Heart right ventricle (tissue), 16 donors: Measurements from ENCODE around the gene TBC1D20. TPM values are rescaled to one million over a fixed set of nuclear protein-coding genes. Genes with fewer than 3 reads are reported as not detected.

ENCODE experiments used
- ATAC-seq, 8 donors: fragments of 200-7000 bp; cut with Tn5 transposase; one replicate each; pipeline ENCODE4 v1.9.1; 2020; ENCODE audit warnings: mild to moderate bottlenecking in 8 of 8, moderate library complexity in 8 of 8, moderate number of reproducible peaks in 1 of 8
- DNase-seq, 2 donors: peaks; one replicate each; pipeline ENCODE4 v3.0.0-alpha.2; 2020
- H3K27ac ChIP-seq, 10 donors: fragments of 200-600 bp; sonication (generic) in 2 of 10; one replicate each; pipeline versions ENCODE4 v1.5.0 to v1.8.0; 2020 to 2022; ENCODE audit warnings: mild to moderate bottlenecking in 3 of 10
- H3K27me3 ChIP-seq, 7 donors: fragments of 200-600 bp; one replicate each; pipeline ENCODE4 v1.8.0; 2021 to 2022; ENCODE audit warnings: mild to moderate bottlenecking in 2 of 7
- H3K36me3 ChIP-seq, 9 donors: fragments of 200-600 bp; sonication (generic) in 1 of 9; one replicate each; pipeline versions ENCODE4 v1.5.0 to v1.8.0; 2020 to 2022; ENCODE audit warnings: mild to moderate bottlenecking in 2 of 9
- H3K4me1 ChIP-seq, 9 donors: fragments of 200-600 bp; sonication (generic) in 1 of 9; one replicate each; pipeline versions ENCODE4 v1.5.0 to v1.8.0; 2020 to 2022; ENCODE audit warnings: mild to moderate bottlenecking in 4 of 9
- H3K4me3 ChIP-seq, 10 donors: fragments of 200-600 bp; sonication (generic) in 2 of 10; one replicate each; pipeline versions ENCODE4 v1.5.0 to v1.8.0; 2020 to 2022; ENCODE audit warnings: mild to moderate bottlenecking in 7 of 10, moderate library complexity in 2 of 10
- H3K9me3 ChIP-seq, 11 donors: fragments of 200-600 bp in 10 of 11; sonication (generic) in 2 of 11; one replicate each; pipeline versions ENCODE4 v1.5.0 to v1.8.0; 2013 to 2022; ENCODE audit warnings: mild to moderate bottlenecking in 2 of 11, control low read depth in 1 of 11, moderate library complexity in 1 of 11
- CTCF ChIP-seq, 9 donors: fragments of 200-600 bp; sonication (generic) in 2 of 9; IDR thresholded peaks; one replicate each; pipeline versions ENCODE4 v1.5.0 to v1.8.0; 2021 to 2022; ENCODE audit warnings: antibody characterized with exemption in 9 of 9, mild to moderate bottlenecking in 5 of 9, moderate library complexity in 1 of 9
- WGBS, 2 donors: extraction: QIAGEN DNeasy Blood & Tissue Kit; methylation state at CpG; one replicate each; pipeline ENCODE4 v1.1.7; 2013; ENCODE audit warnings: inconsistent platforms in 1 of 2; 5-methylcytosine and 5-hydroxymethylcytosine counted together
- intact Hi-C, 10 donors: fragments of 100-400 bp; cut with DNase I; formaldehyde crosslinking; loops; one replicate each; pipeline versions ENCODE4 v1.11.1 to v1.14.2; 2022
- polyA plus RNA-seq, 2 donors: library from polyadenylated mRNA; stranded (reverse); fragments of 200-250 nt; gene quantifications; one replicate each; pipeline ENCODE4 v1.2.3, GENCODE V29; 2013
- total RNA-seq, 10 donors: library from RNA; stranded (reverse); fragmentation: NEBNext Ultra II Directional in 3 of 10; extraction: Animal tissue kit (Norgen Biotek cat#: 25700) in 3 of 10; gene quantifications; one replicate each; pipeline versions ENCODE4 v1.2.1 to v1.2.4, GENCODE V29; 2021 to 2023
- donor health status: Arrhythmogenic right ventricular cardiomyopathy.
- donor health status: ischemic (EF 13 %, LVEDD 7.1; RV severe dilation, severe dysfunction).
- donor health status: healthy with polysubstance abuse.
- donor health status: DM: no; HTN: yes; CAD: no.
- donor health status: DM: no; HTN: no; CAD: no.
- donor health status: ischemic (EF 25% LVEDD 6.9; RV normal size, moderate dysfunction).
- donor health status: ischemic (EF 25% LVEDD 5.7; RV mildly dilated, moderate dysfunction).
- donor health status: healthy.
- donor health status: DM: yes; HTN: yes; CAD: no.
- donor health status: Ischemic cardiomyopathy.
- donor health status: ischemic (EF 35%, LVEDD 5.7; RV mildly dilated, moderate dysfunction).
- donor health status: nonischemic (EF 11% LVEDD 7.7; RV severe dilation, severe dysfunction).
- donor health status: DM: yes; HTN: yes; CAD: no.
- donor health status: PGD.
- donor health status: ischemic (EF 29% LVEDD 5.4; RV normal size, mild dysfunction).
- donor health status: nonischemic (EF 23%, LVEDD 6.1; RV moderate dilation, normal function).

Gene TBC1D20
- total and polyA plus RNA-seq, 12 donors: 12.9 to 28.2 (median 22.9) TPM

DNA sequence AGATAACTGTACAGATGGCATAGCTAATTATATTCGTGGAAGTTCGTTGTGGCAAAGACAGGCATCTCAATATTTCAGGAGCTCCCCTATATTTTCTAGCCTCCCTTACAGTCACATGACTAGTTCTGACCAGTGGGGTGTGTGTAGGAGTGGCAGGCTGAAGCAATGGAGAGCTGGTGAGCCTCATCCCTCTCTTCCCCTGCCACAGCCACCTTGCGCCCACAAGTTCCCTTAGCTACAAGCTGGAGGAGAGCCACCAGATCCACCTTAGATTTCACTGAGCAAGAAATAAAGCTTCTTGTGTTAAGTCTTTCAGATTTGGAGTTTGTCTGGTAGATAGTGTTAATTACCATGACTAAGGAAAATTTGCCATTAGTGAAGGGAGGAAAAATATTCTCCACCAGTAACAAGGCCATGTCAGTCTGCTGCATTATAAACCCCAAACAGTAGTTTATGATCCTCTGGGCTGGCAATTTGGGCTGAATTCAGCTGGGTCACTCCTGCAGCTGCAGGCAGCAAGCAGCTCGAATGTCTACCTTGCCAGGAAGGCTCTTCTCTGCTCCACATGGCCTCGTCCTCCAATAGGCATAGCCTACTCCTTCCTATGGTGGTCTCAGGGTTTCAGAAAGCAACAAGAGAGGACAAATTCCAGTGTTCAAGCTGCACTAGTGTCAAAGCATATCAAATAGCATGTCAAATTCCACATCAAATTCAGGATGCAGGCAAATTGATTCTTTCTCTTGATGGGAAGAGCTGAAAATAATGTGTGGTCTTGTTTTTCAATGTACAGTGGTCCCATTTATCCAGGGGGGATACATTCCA, 61.7 kb downstream of the TBC1D20 start:
- intact Hi-C loops: loop anchor here in 4 of 10 donors (10.0 kb wide), 3 partner anchors 46 to 74 kb away; partner anchors contain the start of gene TBC1D20 (in 1 of the 4)
- H3K4me3 ChIP-seq: no peak overlapping the region
- H3K9me3 ChIP-seq: no peaks in the 10 kb centered on the region
- WGBS, 2 donors: 71 to 79% methylated on average over 5 of the region's 5 CpGs
- TF ChIP-seq CTCF (IDR thresholded peaks at IDR 0.05): no peak
- H3K36me3 ChIP-seq: peaks cover 0 to 24% (median 0%) of the 10 kb centered on the region in 9 donors
- no peaks in the 10 kb centered on the region for H3K4me1 ChIP-seq
- ATAC-seq: no peak
- H3K27me3 ChIP-seq: no peaks in the 10 kb centered on the region
- no peak for DNase-seq
- H3K27ac ChIP-seq: no peak overlapping the region

- Histone ChIP-seq H3K4me3 (no peak overlapping the region), H3K27ac (no peak overlapping the region), H3K9me3 (no peaks in the 10 kb centered on the region), H3K4me1 (no peaks in the 10 kb centered on the region), H3K36me3 (peaks cover 0 to 30% (median 0%) of the 10 kb centered on the region in 9 donors), H3K27me3 (no peaks in the 10 kb centered on the region)
- intact Hi-C loops: loop anchor here in 4 of 10 donors (10.0 kb wide), 3 partner anchors 45 to 75 kb away; partner anchors contain the start of gene TBC1D20 (in 1 of the 4)
- WGBS, 2 donors: 59 to 70% methylated on average over 2 of the region's 2 CpGs
- no peak for ATAC-seq
- DNase-seq: no peak
- no peak for TF ChIP-seq CTCF (IDR thresholded peaks at IDR 0.05)
These were observed 62.2 kb downstream of the TBC1D20 start for GRCh38 chr20:400128-400453.

- H3K4me3 ChIP-seq: no peak overlapping the region
- WGBS, 2 donors: 86 to 94% methylated on average over 9 of the region's 9 CpGs
- intact Hi-C loops: no loop called here
- ATAC-seq (no peak), DNase-seq (no peak)
- H3K36me3 ChIP-seq: peaks cover 0 to 38% (median 0%) of the 10 kb centered on the region in 9 donors
- H3K27ac ChIP-seq: no peak overlapping the region
- TF ChIP-seq CTCF (IDR thresholded peaks at IDR 0.05): no peak
- H3K9me3 ChIP-seq: no peaks in the 10 kb centered on the region
- no peaks in the 10 kb centered on the region for H3K4me1 ChIP-seq
- H3K27me3 ChIP-seq: no peaks in the 10 kb centered on the region
These were observed 63.1 kb downstream of the TBC1D20 start for GRCh38 chr20:399182-399707.

GRCh38 chr20:397432-398237, 64.7 kb downstream of the TBC1D20 start:
- ATAC-seq: no peak
- Histone ChIP-seq H3K4me3 (no peak overlapping the region), H3K9me3 (no peaks in the 10 kb centered on the region), H3K4me1 (no peaks in the 10 kb centered on the region), H3K36me3 (peaks cover 0 to 53% (median 8%) of the 10 kb centered on the region in 9 donors), H3K27ac (no peak overlapping the region), H3K27me3 (no peaks in the 10 kb centered on the region)
- TF ChIP-seq CTCF (IDR thresholded peaks at IDR 0.05): no peak
- intact Hi-C loops: no loop called here
- DNase-seq: no peak
- 81 to 88% methylated on average over 6 of the region's 6 CpGs for WGBS, 2 donors
